GM19468 (cell line): ENCODE results near the gene HMCN2.

ENCODE experiments used
- ATAC-seq: cut with Tn5 transposase; IDR thresholded peaks from one replicate; pipeline ENCODE4 v1.9.1; 2021; ENCODE audit warnings: mild to moderate bottlenecking, moderate library complexity, moderate number of reproducible peaks; ENCODE audit not compliant: unreplicated experiment; ENCODE audit errors: extremely low read depth

HMCN2 gene

GRCh38 chr9:130378875-130379648 lies 113.5 kb downstream of the HMCN2 start:
- no peak for ATAC-seq

GRCh38 chr9:130379649-130379970 lies 114.0 kb downstream of the HMCN2 start:
- ATAC-seq, result no peak

GRCh38 chr9:130380920-130381469 lies 115.4 kb downstream of the HMCN2 start:
- no peak for ATAC-seq

- no peak for ATAC-seq
Observed at GRCh38 chr9:130381660-130382059, 116.1 kb downstream of the HMCN2 start.

- no peak for ATAC-seq
Observed at GRCh38 chr9:130382096-130382495, 116.5 kb downstream of the HMCN2 start.

- no peak for ATAC-seq
Observed at GRCh38 chr9:130382636-130383349, 117.2 kb downstream of the HMCN2 start.

GRCh38 chr9:130383350-130383715 lies 117.8 kb downstream of the HMCN2 start:
- ATAC-seq, result no peak

GRCh38 chr9:130383979-130384676 lies 118.6 kb downstream of the HMCN2 start:
- no peak for ATAC-seq

- no peak for ATAC-seq
Observed at GRCh38 chr9:130385257-130385656, 119.7 kb downstream of the HMCN2 start.

GRCh38 chr9:130387398-130387797 lies 121.8 kb downstream of the HMCN2 start:
- no peak for ATAC-seq

- ATAC-seq, result no peak
Observed at GRCh38 chr9:130387905-130388304, 122.3 kb downstream of the HMCN2 start.

GRCh38 chr9:130390390-130390789 lies 124.8 kb downstream of the HMCN2 start:
- ATAC-seq, result no peak

GRCh38 chr9:130390986-130391385 lies 125.4 kb downstream of the HMCN2 start:
- ATAC-seq, result no peak

- no peak for ATAC-seq
Observed at GRCh38 chr9:130391866-130392265, 126.3 kb downstream of the HMCN2 start.

GRCh38 chr9:130393681-130394071 lies 128.1 kb downstream of the HMCN2 start:
- no peak for ATAC-seq

GRCh38 chr9:130394320-130394719 lies 128.8 kb downstream of the HMCN2 start:
- no peak for ATAC-seq

- no peak for ATAC-seq
Observed at GRCh38 chr9:130394814-130395470, 129.4 kb downstream of the HMCN2 start.

- ATAC-seq, result no peak
Observed at GRCh38 chr9:130395810-130396435, 130.4 kb downstream of the HMCN2 start.

GRCh38 chr9:130396581-130396980 lies 131.0 kb downstream of the HMCN2 start:
- ATAC-seq, result no peak
